Endodermal cell (in vitro differentiated cells): ENCODE data around the gene ADORA1. TPM values are rescaled to one million over a fixed set of nuclear protein-coding genes. Genes with fewer than 3 reads are reported as not detected.

ENCODE experiments used
- DNase-seq: peaks from one replicate; pipeline ENCODE4 v3.0.0-alpha.2; 2017
- H3K27ac ChIP-seq: 2 replicates; pipeline ENCODE4 v1.5.1; 2013; ENCODE audit warnings: mild to moderate bottlenecking, low read depth, low read length, moderate library complexity
- H3K27me3 ChIP-seq: 2 replicates; pipeline ENCODE4 v1.6.1; 2013; ENCODE audit warnings: mild to moderate bottlenecking, low read length, moderate library complexity; ENCODE audit not compliant: insufficient read depth, control insufficient read depth, poor library complexity, severe bottlenecking
- H3K36me3 ChIP-seq: 2 replicates; pipeline ENCODE4 v1.7.0; 2013; ENCODE audit warnings: mild to moderate bottlenecking, low read length, moderate library complexity; ENCODE audit not compliant: control insufficient read depth, insufficient read depth
- H3K4me1 ChIP-seq: one replicate; pipeline ENCODE4 v1.7.0; 2013; ENCODE audit warnings: low read length; ENCODE audit not compliant: control insufficient read depth, insufficient read depth
- H3K4me3 ChIP-seq: 2 replicates; pipeline ENCODE4 v1.5.1; 2013; ENCODE audit warnings: mild to moderate bottlenecking, low read length, moderate library complexity
- H3K9ac ChIP-seq: 2 replicates; pipeline ENCODE4 v1.6.1; 2013; ENCODE audit warnings: mild to moderate bottlenecking, low read length, moderate library complexity; ENCODE audit not compliant: poor library complexity, severe bottlenecking; ENCODE audit errors: extremely low read depth
- H3K9me3 ChIP-seq: 2 replicates; pipeline ENCODE4 v1.6.1; 2013; ENCODE audit warnings: mild to moderate bottlenecking, low read length, moderate library complexity; ENCODE audit not compliant: control insufficient read depth
- H3K27ac Mint-ChIP-seq: 2 replicates; pipeline ENCODE4 v1.8.0; 2020; ENCODE audit warnings: mixed read lengths
- H3K27me3 Mint-ChIP-seq: 2 replicates; pipeline ENCODE4 v1.8.0; 2021; ENCODE audit warnings: mild to moderate bottlenecking, mixed read lengths; ENCODE audit not compliant: insufficient read depth
- H3K36me3 Mint-ChIP-seq: 2 replicates; pipeline ENCODE4 v1.8.0; 2020; ENCODE audit warnings: low read depth, mixed read lengths
- H3K4me1 Mint-ChIP-seq: 2 replicates; pipeline ENCODE4 v1.8.0; 2020; ENCODE audit warnings: mixed read lengths
- H3K4me3 Mint-ChIP-seq: 2 replicates; pipeline ENCODE4 v1.8.0; 2020; ENCODE audit warnings: mild to moderate bottlenecking, moderate library complexity, mixed read lengths
- H3K9me3 Mint-ChIP-seq: 2 replicates; pipeline ENCODE4 v1.8.0; 2020; ENCODE audit warnings: mild to moderate bottlenecking, mixed read lengths
- WGBS, 2 experiments: methylation state at CpG; one replicate each; pipeline versions ENCODE4 v1.1.5 to v1.1.7; 2013; ENCODE audit warnings: missing lambda C conversion rate in 2 of 2, mixed read lengths in 1 of 2; ENCODE audit not compliant: insufficient coverage in 1 of 2, insufficient read length in 1 of 2; 5-methylcytosine and 5-hydroxymethylcytosine counted together
- total RNA-seq, 2 donors: library from RNA; stranded (reverse); fragmentation: NEBNext Ultra II Directional in 1 of 2; extraction: Animal tissue kit (Norgen Biotek cat#: 25700) in 1 of 2; gene quantifications; 2 replicates in 1 of 2; 3 replicates in 1 of 2; pipeline ENCODE4 v1.2.1, GENCODE V29; 2021
- TF ChIP-seq, protein P1 (sequence below): fragments of 200-600 bp; sonication (generic); conservative IDR thresholded peaks from 2 replicates; pipeline ENCODE4 v1.5.0; 2021; ENCODE audit warnings: antibody characterized with exemption, mild to moderate bottlenecking

ADORA1 gene
- total RNA-seq, 2 donors from 2014 or later: 2.0 to 2.1 TPM

DNA sequence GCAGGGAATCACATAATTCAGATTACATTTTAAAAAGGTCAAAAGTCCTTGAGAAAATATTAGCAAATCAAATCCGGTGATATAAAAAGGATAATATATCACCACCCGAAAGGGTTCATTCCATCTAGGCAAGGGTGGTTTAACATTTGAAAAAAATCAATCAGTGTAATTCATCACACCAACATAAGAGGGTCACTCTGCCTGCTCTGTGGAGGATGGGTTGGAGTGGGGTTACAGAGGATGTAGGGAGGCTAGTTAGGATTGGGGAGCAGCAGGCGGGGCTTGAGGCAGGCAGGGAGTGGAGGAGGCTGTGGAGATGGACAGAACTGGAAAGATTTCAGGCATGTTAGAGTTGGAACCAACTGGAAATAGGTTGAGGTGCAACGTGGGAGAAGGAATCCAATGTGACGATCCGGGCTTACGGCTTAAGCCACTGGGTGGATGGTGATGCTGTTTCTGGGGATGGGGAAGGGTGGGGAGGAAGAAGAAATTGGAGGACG, 12.5 kb downstream of the ADORA1 start:
- TF ChIP-seq, protein P1, sequence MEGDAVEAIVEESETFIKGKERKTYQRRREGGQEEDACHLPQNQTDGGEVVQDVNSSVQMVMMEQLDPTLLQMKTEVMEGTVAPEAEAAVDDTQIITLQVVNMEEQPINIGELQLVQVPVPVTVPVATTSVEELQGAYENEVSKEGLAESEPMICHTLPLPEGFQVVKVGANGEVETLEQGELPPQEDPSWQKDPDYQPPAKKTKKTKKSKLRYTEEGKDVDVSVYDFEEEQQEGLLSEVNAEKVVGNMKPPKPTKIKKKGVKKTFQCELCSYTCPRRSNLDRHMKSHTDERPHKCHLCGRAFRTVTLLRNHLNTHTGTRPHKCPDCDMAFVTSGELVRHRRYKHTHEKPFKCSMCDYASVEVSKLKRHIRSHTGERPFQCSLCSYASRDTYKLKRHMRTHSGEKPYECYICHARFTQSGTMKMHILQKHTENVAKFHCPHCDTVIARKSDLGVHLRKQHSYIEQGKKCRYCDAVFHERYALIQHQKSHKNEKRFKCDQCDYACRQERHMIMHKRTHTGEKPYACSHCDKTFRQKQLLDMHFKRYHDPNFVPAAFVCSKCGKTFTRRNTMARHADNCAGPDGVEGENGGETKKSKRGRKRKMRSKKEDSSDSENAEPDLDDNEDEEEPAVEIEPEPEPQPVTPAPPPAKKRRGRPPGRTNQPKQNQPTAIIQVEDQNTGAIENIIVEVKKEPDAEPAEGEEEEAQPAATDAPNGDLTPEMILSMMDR: no peak
- H3K27ac ChIP-seq: no peak overlapping the region
- H3K27me3 ChIP-seq: no peaks in the 10 kb centered on the region
- H3K4me1 ChIP-seq: peaks cover 10% of the 10 kb centered on the region
- H3K36me3 ChIP-seq: peaks cover 30% of the 10 kb centered on the region
- DNase-seq: no peak
- no peak overlapping the region for H3K9ac ChIP-seq
- H3K9me3 ChIP-seq: peaks cover 8% of the 10 kb centered on the region
- H3K9me3 Mint-ChIP-seq: peaks cover 8% of the 10 kb centered on the region
- 92 to 95% methylated on average over 7 to 8 of the region's 8 CpGs for whole genome bisulfite sequencing, 2 experiments
- peaks cover 11% of the 10 kb centered on the region for H3K4me1 Mint-ChIP-seq
- no peak overlapping the region for H3K27ac Mint-ChIP-seq
- no peak overlapping the region for H3K4me3 ChIP-seq
- peaks cover 4% of the 10 kb centered on the region for H3K36me3 Mint-ChIP-seq
- H3K27me3 Mint-ChIP-seq: no peaks in the 10 kb centered on the region
- no peak overlapping the region for H3K4me3 Mint-ChIP-seq

DNA sequence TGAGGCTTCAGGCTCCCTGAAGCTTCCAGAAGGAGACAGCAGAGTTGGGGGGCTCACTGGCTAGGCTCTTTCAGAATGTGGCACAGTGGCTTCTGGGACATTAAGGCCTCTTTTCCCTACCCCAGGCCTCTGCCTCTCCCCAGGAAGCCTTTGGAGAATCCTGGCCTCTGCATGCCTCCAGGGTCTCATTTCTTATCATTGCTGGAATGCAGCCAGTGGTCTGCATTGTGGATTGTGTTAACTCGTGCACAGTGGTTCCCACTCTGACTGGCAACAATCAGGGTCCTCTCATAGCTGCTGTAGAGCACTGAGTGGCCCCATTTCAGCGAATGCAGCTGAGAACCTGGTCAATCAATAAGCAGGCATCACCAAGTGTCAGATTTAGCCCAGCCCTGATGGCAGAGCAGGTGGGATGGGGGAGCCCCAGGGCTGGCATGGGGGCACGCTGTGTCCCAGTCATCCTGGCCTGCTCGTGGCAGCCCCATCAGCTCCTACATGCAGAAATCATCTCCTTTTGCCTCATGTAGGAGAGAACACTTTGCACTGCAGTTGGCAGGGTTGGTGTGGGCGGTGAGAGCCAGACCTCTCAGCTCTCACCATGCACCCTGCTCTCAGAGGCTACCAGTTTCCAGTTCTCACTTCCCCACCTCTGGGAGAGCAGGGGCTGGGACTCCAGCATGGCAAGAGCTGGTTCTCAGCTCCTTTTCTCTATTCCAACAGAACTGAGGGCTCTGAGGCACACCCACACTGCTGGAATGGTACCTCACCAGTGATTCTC, 13.4 kb downstream of the ADORA1 start:
- peak overlapping the region; percentile 3 for H3K27ac ChIP-seq
- DNase-seq: no peak
- peaks cover 30% of the 10 kb centered on the region for H3K36me3 ChIP-seq
- H3K4me3 Mint-ChIP-seq: no peak overlapping the region
- H3K27me3 ChIP-seq: no peaks in the 10 kb centered on the region
- peaks cover 4% of the 10 kb centered on the region for H3K36me3 Mint-ChIP-seq
- peaks cover 8% of the 10 kb centered on the region for H3K9me3 ChIP-seq
- peaks cover 8% of the 10 kb centered on the region for H3K9me3 Mint-ChIP-seq
- WGBS, 2 experiments: 77 to 81% methylated on average over 4 to 5 of the region's 5 CpGs
- peaks cover 11% of the 10 kb centered on the region for H3K4me1 Mint-ChIP-seq
- H3K9ac ChIP-seq: no peak overlapping the region
- no peak overlapping the region for H3K4me3 ChIP-seq
- no peaks in the 10 kb centered on the region for H3K27me3 Mint-ChIP-seq
- H3K27ac Mint-ChIP-seq: no peak overlapping the region
- TF ChIP-seq, protein P1: no peak
- H3K4me1 ChIP-seq: peaks cover 10% of the 10 kb centered on the region

DNA sequence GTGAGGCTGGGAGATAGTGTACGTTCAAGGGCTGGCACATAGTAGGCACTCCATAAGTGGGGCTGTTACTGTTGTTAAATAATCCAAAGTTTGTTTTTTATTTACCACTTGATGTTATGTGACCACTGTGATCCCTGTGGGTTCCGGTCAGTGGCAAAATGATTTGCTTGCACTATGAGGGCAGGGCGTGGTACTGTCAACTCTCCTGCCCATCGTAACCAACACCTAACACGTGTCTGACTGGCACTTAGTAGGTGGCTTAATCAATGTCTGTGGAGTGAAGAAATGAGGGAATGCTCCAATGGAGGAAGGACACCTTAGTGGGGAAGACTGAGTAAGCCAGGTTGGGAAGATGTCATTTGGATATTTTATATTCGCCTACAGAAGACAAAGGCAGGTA, 14.6 kb downstream of the ADORA1 start:
- no peaks in the 10 kb centered on the region for H3K27me3 Mint-ChIP-seq
- Histone ChIP-seq H3K9ac (no peak overlapping the region), H3K27ac (no peak overlapping the region), H3K4me3 (no peak overlapping the region), H3K9me3 (peaks cover 8% of the 10 kb centered on the region), H3K27me3 (no peaks in the 10 kb centered on the region), H3K4me1 (peaks cover 10% of the 10 kb centered on the region), H3K36me3 (peaks cover 26% of the 10 kb centered on the region)
- H3K4me3 Mint-ChIP-seq: no peak overlapping the region
- peaks cover 12% of the 10 kb centered on the region for H3K4me1 Mint-ChIP-seq
- peaks cover 4% of the 10 kb centered on the region for H3K36me3 Mint-ChIP-seq
- WGBS, 2 experiments: 87 to 96% methylated on average over 3 to 6 of the region's 6 CpGs
- peaks cover 8% of the 10 kb centered on the region for H3K9me3 Mint-ChIP-seq
- TF ChIP-seq, protein P1: no peak
- DNase-seq: no peak
- H3K27ac Mint-ChIP-seq: no peak overlapping the region
